Epithelial cell of proximal tubule (primary cell): ENCODE results near the gene POLR2H. TPM values are rescaled to one million over a fixed set of nuclear protein-coding genes. Genes with fewer than 3 reads are reported as not detected.
A peak's percentile ranks its signal among the peaks of the same experiment; 100 is the strongest.

ENCODE experiments used
- DNase-seq: peaks from one replicate; pipeline ENCODE4 v3.0.0-alpha.2; 2011; ENCODE audit warnings: low read depth
- H3K4me3 ChIP-seq: 2 replicates; pipeline ENCODE4 v1.5.1; 2011; ENCODE audit warnings: low read depth, mild to moderate bottlenecking, low read length
- CTCF ChIP-seq: conservative IDR thresholded peaks from 2 replicates; pipeline ENCODE4 v1.5.1; 2012; ENCODE audit warnings: low read depth, mild to moderate bottlenecking, low read length
- total RNA-seq: library from RNA; depleted of rRNA; stranded (reverse); fragments of >200 nt; gene quantifications from 2 replicates; pipeline ENCODE4 v1.2.3, GENCODE V29; 2015

The POLR2H gene
- total RNA-seq, 1 donor from 2014 or later, result 182 TPM

- DNase-seq, result no peak
- no peak for TF ChIP-seq CTCF
- peak overlapping the region; percentile 92 for H3K4me3 ChIP-seq
Observed at GRCh38 chr3:184317201-184317600, 44.3 kb upstream of the POLR2H start.

GRCh38 chr3:184320104-184320445, 41.4 kb upstream of the POLR2H start:
- TF ChIP-seq CTCF, result no peak
- peak overlapping the region; percentile 34 for H3K4me3 ChIP-seq
- no peak for DNase-seq

GRCh38 chr3:184321666-184322065, 39.8 kb upstream of the POLR2H start:
- TF ChIP-seq CTCF, result no peak
- DNase-seq, result no peak
- no peak overlapping the region for H3K4me3 ChIP-seq

- DNase-seq, result no peak
- TF ChIP-seq CTCF, result no peak
- no peak overlapping the region for H3K4me3 ChIP-seq
Observed at GRCh38 chr3:184322731-184323487, 38.6 kb upstream of the POLR2H start.

GRCh38 chr3:184323696-184324095, 37.8 kb upstream of the POLR2H start:
- H3K4me3 ChIP-seq, result no peak overlapping the region
- no peak for DNase-seq
- no peak for TF ChIP-seq CTCF

- no peak overlapping the region for H3K4me3 ChIP-seq
- TF ChIP-seq CTCF, result no peak
- DNase-seq, result no peak
Observed at GRCh38 chr3:184325269-184325668, 36.2 kb upstream of the POLR2H start.

- no peak for DNase-seq
- H3K4me3 ChIP-seq, result no peak overlapping the region
- no peak for TF ChIP-seq CTCF
Observed at GRCh38 chr3:184325715-184326369, 35.7 kb upstream of the POLR2H start.
